MCF 10A (cell line): Measurements from ENCODE around the gene IER5L. TPM values are rescaled to one million over a fixed set of nuclear protein-coding genes. Genes with fewer than 3 reads are reported as not detected.

Experiments
- BruUV-seq: library from RNA; stranded (reverse); fragments of 400-500 nt; replicated peaks from 2 replicates; lab custom pipeline; 2021; lab: Mats Ljungman, UMichigan
- CTCF ChIA-PET: fragments of 300-600 bp; sonication (Branson Sonifier 250); formaldehyde crosslinking; extraction: SDS; loops from one replicate; lab custom pipeline; 2021; ENCODE audit warnings: antibody characterized with exemption, inconsistent platforms; lab: Yijun Ruan, JAX
- POLR2A ChIA-PET: fragments of 300-600, 350-650 bp; sonication (Branson Sonifier 250); formaldehyde crosslinking; extraction: SDS; loops from one replicate; lab custom pipeline; 2020; ENCODE audit warnings: antibody characterized with exemption, inconsistent platforms; lab: Yijun Ruan, JAX
- DNase-seq: peaks from one replicate; pipeline ENCODE4 v3.0.0-alpha.2; 2018; ENCODE audit not compliant: unreplicated experiment
- H3K27ac Mint-ChIP-seq: one replicate; pipeline ENCODE4 v1.8.0; 2022; ENCODE audit warnings: mild to moderate bottlenecking, low read depth, mixed read lengths; ENCODE audit not compliant: unreplicated experiment
- H3K27me3 Mint-ChIP-seq: one replicate; pipeline ENCODE4 v1.8.0; 2022; ENCODE audit warnings: mixed read lengths; ENCODE audit not compliant: insufficient read depth, unreplicated experiment
- H3K36me3 Mint-ChIP-seq: one replicate; pipeline ENCODE4 v1.8.0; 2022; ENCODE audit warnings: mild to moderate bottlenecking, moderate library complexity, mixed read lengths; ENCODE audit not compliant: insufficient read depth, unreplicated experiment
- H3K4me1 Mint-ChIP-seq: one replicate; pipeline ENCODE4 v1.8.0; 2022; ENCODE audit warnings: mixed read lengths; ENCODE audit not compliant: insufficient read depth, unreplicated experiment
- H3K4me3 Mint-ChIP-seq: one replicate; pipeline ENCODE4 v1.8.0; 2022; ENCODE audit warnings: mild to moderate bottlenecking, moderate library complexity, mixed read lengths; ENCODE audit not compliant: unreplicated experiment
- H3K9me3 Mint-ChIP-seq: one replicate; pipeline ENCODE4 v1.8.0; 2022; ENCODE audit warnings: mixed read lengths; ENCODE audit not compliant: unreplicated experiment
- CTCF ChIP-seq: fragments of 200-600 bp; IDR thresholded peaks from one replicate; pipeline ENCODE4 v1.8.0; 2022; ENCODE audit warnings: antibody characterized with exemption, mild to moderate bottlenecking; ENCODE audit not compliant: unreplicated experiment
- intact Hi-C: fragments of 100-400 bp; cut with micrococcal nuclease; formaldehyde crosslinking; loops from 2 replicates; pipeline ENCODE4 v1.14.1; 2022
- total RNA-seq: library from RNA; stranded (reverse); gene quantifications from 2 replicates; pipeline ENCODE4 v1.2.3, GENCODE V29; 2022

Gene IER5L
- total RNA-seq, 1 experiment from 2014 or later, result 13.4 TPM

GRCh38 chr9:129185991-129186390 is 7.9 kb upstream of the IER5L start:
- Mint-ChIP-seq H3K36me3 (no peaks in the 10 kb centered on the region), H3K27ac (no peak overlapping the region), H3K4me3 (no peak overlapping the region), H3K9me3 (no peaks in the 10 kb centered on the region), H3K27me3 (no peaks in the 10 kb centered on the region), H3K4me1 (peaks cover 9% of the 10 kb centered on the region)
- POLR2A ChIA-PET, result interaction anchor here (2.2 kb wide), 1 partner anchor 146 kb away, joined by 10 read pairs; no protein-coding TSS in a partner anchor
- BruUV-seq, result no TSS peak
- CTCF ChIA-PET, result interaction anchor here (0.6 kb wide), 1 partner anchor 15 kb away, joined by 3 read pairs; no protein-coding TSS in a partner anchor
- DNase-seq, result peak; percentile 24
- intact Hi-C loops, result no loop called here
- no peak for TF ChIP-seq CTCF

- no peak overlapping the region for H3K4me3 Mint-ChIP-seq
- DNase-seq, result no peak
- intact Hi-C loops, result no loop called here
- no peaks in the 10 kb centered on the region for H3K9me3 Mint-ChIP-seq
- BruUV-seq, result no TSS peak
- no peaks in the 10 kb centered on the region for H3K36me3 Mint-ChIP-seq
- TF ChIP-seq CTCF, result no peak
- peaks cover 9% of the 10 kb centered on the region for H3K4me1 Mint-ChIP-seq
- CTCF ChIA-PET, result interaction anchor here (0.6 kb wide), 1 partner anchor 14 kb away, joined by 3 read pairs; no protein-coding TSS in a partner anchor
- H3K27ac Mint-ChIP-seq, result no peak overlapping the region
- no peaks in the 10 kb centered on the region for H3K27me3 Mint-ChIP-seq
- POLR2A ChIA-PET, result no interaction called here
Measured at GRCh38 chr9:129185402-129185801, 7.3 kb upstream of the IER5L start.

- DNase-seq, result no peak
- intact Hi-C loops, result no loop called here
- no peaks in the 10 kb centered on the region for H3K27me3 Mint-ChIP-seq
- peaks cover 9% of the 10 kb centered on the region for H3K4me1 Mint-ChIP-seq
- no peaks in the 10 kb centered on the region for H3K36me3 Mint-ChIP-seq
- H3K4me3 Mint-ChIP-seq, result no peak overlapping the region
- POLR2A ChIA-PET, result no interaction called here
- TF ChIP-seq CTCF, result no peak
- CTCF ChIA-PET, result interaction anchor here (0.6 to 1.0 kb wide), 2 partner anchors 12 to 179 kb away, joined by 3 to 4 read pairs; no protein-coding TSS in a partner anchor
- H3K9me3 Mint-ChIP-seq, result no peaks in the 10 kb centered on the region
- no TSS peak for BruUV-seq
- no peak overlapping the region for H3K27ac Mint-ChIP-seq
Measured at GRCh38 chr9:129184596-129185122, 6.6 kb upstream of the IER5L start.

- Mint-ChIP-seq H3K4me1 (peaks cover 9% of the 10 kb centered on the region), H3K4me3 (no peak overlapping the region), H3K27me3 (no peaks in the 10 kb centered on the region), H3K36me3 (no peaks in the 10 kb centered on the region), H3K27ac (no peak overlapping the region), H3K9me3 (no peaks in the 10 kb centered on the region)
- CTCF ChIA-PET, result interaction anchor here (1.0 kb wide), 1 partner anchor 12 kb away, joined by 4 read pairs; no protein-coding TSS in a partner anchor
- intact Hi-C loops, result no loop called here
- POLR2A ChIA-PET, result interaction anchor here (1.1 kb wide), 1 partner anchor 9 kb away, joined by 4 read pairs; no protein-coding TSS in a partner anchor
- TF ChIP-seq CTCF, result no peak
- no peak for DNase-seq
- BruUV-seq, result no TSS peak
Measured at GRCh38 chr9:129184219-129184524, 6.1 kb upstream of the IER5L start.
